Peyer's patch (tissue), 4 donors: ENCODE results near the gene SMO. TPM values are rescaled to one million over a fixed set of nuclear protein-coding genes. Genes with fewer than 3 reads are reported as not detected.
"Not testable (repeated sequence)": the region's sequence is repeated elsewhere in the genome, so short reads cannot be mapped to it uniquely, and the experiment has no call there.

Source experiments
- DNase-seq, 3 donors: peaks; one replicate each; pipeline ENCODE4 v3.0.0-alpha.2; 2017 to 2019
- H3K27ac ChIP-seq, 4 donors: fragments of 200-600 bp; sonication (generic); one replicate each; pipeline ENCODE4 v1.5.1; 2016 to 2019
- H3K27me3 ChIP-seq, 2 donors: fragments of 200-600 bp; sonication (generic); one replicate each; pipeline ENCODE4 v1.5.1; 2019
- H3K36me3 ChIP-seq, 3 donors: fragments of 200-600 bp; sonication (generic); one replicate each; pipeline ENCODE4 v1.5.1; 2016 to 2019
- H3K4me1 ChIP-seq, 4 donors: fragments of 200-600 bp; sonication (generic); one replicate each; pipeline ENCODE4 v1.5.1; 2016 to 2019
- H3K4me3 ChIP-seq, 4 donors: fragments of 200-600 bp; sonication (generic); 1 replicate in 3 of 4; 2 replicates in 1 of 4; pipeline ENCODE4 v1.5.1; 2016 to 2019; ENCODE audit warnings: mild to moderate bottlenecking in 1 of 4
- H3K9me3 ChIP-seq, 4 donors: fragments of 200-600 bp; sonication (generic); one replicate each; pipeline ENCODE4 v1.5.1; 2016 to 2019; ENCODE audit warnings: mild to moderate bottlenecking in 1 of 4
- POLR2A ChIP-seq, 2 donors: fragments of 450-650 bp; IDR thresholded peaks; one replicate each; pipeline ENCODE4 v1.5.1; 2017; ENCODE audit warnings: antibody characterized with exemption in 2 of 2, mild to moderate bottlenecking in 2 of 2, moderate library complexity in 2 of 2
- total RNA-seq, 4 donors: library from RNA; depleted of rRNA; stranded (reverse); fragments of >200 nt; gene quantifications; one replicate each; pipeline ENCODE4 v1.1.0, GENCODE V29; 2016
- TF ChIP-seq, protein P1 (sequence below), 6 experiments: fragments of 450-650 bp in 4 of 6; fragments of 200-600 bp in 2 of 6; sonication (generic) in 1 of 6; IDR thresholded peaks; one replicate each; pipeline ENCODE4 v1.5.1; 2017 to 2019; ENCODE audit warnings: antibody characterized with exemption in 6 of 6, mild to moderate bottlenecking in 3 of 6, moderate library complexity in 1 of 6

Gene SMO
- total RNA-seq, 4 donors from 2014 or later = 0.70 to 14.9 (median 2.2) TPM

DNA sequence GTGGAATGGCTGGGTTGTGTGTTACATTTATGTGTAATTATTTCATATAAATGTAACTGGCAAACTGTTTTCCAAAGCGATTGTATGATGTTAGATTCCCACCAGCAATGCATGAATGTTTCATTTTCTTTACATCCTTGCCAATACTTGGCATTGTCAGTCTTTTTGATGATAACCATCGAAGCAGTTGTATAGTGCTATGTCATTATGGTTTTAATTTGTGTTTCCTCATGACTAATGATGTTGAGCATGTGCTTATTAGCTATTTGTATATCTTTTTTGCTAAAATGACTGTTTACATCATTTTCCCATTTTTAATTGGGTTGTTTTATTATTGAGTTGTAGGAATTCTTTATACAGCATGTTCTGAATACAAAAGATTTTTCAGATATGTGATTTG is 58.7 kb downstream of the SMO start:
- H3K27ac ChIP-seq = no peak overlapping the region
- no peaks in the 10 kb centered on the region for H3K9me3 ChIP-seq
- DNase-seq = no peak
- H3K27me3 ChIP-seq = no peaks in the 10 kb centered on the region
- H3K4me1 ChIP-seq = no peaks in the 10 kb centered on the region
- H3K36me3 ChIP-seq = no peaks in the 10 kb centered on the region
- no peak for TF ChIP-seq POLR2A (IDR thresholded peaks at IDR 0.05)
- TF ChIP-seq, protein P1, sequence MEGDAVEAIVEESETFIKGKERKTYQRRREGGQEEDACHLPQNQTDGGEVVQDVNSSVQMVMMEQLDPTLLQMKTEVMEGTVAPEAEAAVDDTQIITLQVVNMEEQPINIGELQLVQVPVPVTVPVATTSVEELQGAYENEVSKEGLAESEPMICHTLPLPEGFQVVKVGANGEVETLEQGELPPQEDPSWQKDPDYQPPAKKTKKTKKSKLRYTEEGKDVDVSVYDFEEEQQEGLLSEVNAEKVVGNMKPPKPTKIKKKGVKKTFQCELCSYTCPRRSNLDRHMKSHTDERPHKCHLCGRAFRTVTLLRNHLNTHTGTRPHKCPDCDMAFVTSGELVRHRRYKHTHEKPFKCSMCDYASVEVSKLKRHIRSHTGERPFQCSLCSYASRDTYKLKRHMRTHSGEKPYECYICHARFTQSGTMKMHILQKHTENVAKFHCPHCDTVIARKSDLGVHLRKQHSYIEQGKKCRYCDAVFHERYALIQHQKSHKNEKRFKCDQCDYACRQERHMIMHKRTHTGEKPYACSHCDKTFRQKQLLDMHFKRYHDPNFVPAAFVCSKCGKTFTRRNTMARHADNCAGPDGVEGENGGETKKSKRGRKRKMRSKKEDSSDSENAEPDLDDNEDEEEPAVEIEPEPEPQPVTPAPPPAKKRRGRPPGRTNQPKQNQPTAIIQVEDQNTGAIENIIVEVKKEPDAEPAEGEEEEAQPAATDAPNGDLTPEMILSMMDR (IDR thresholded peaks at IDR 0.05) = no peak
- H3K4me3 ChIP-seq = no peak overlapping the region

DNA sequence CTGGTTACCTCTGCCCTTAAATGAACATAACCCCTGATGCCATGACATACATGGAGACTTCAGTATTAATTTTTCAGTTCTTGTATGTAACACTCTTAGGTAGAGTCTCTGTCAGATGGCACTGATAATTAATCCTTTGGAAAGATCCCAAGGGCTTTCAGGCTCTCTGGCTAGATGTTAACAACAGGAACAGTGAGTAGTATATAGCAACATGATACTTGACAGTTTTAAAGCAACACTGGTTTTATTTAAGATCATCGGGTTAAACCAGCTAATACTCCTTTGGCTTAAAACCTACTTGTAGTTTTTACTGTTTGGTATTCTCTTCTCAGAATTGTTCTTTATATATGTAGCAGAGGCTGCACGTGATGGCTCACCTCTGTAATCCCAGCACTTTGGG is 63.7 kb downstream of the SMO start:
- Histone ChIP-seq H3K4me1 (no peaks in the 10 kb centered on the region), H3K27me3 (no peaks in the 10 kb centered on the region), H3K27ac (no peak overlapping the region), H3K9me3 (no peaks in the 10 kb centered on the region), H3K4me3 (no peak overlapping the region), H3K36me3 (no peaks in the 10 kb centered on the region)
- no peak for DNase-seq
- TF ChIP-seq, protein P1 (IDR thresholded peaks at IDR 0.05) = no peak
- no peak for TF ChIP-seq POLR2A (IDR thresholded peaks at IDR 0.05)

- not testable (repeated sequence) for DNase-seq, H3K4me1 ChIP-seq, H3K4me3 ChIP-seq, H3K27me3 ChIP-seq, H3K9me3 ChIP-seq, H3K27ac ChIP-seq, H3K36me3 ChIP-seq
Observed at GRCh38 chr7:129252603-129253002, 64.2 kb downstream of the SMO start.

GRCh38 chr7:129255800-129256199 is 67.4 kb downstream of the SMO start:
- TF ChIP-seq POLR2A (IDR thresholded peaks at IDR 0.05) = no peak
- TF ChIP-seq, protein P1 (IDR thresholded peaks at IDR 0.05) = no peak
- H3K27me3 ChIP-seq = no peaks in the 10 kb centered on the region
- H3K36me3 ChIP-seq = no peaks in the 10 kb centered on the region
- no peak overlapping the region for H3K27ac ChIP-seq
- DNase-seq = no peak
- H3K4me1 ChIP-seq = no peaks in the 10 kb centered on the region
- no peak overlapping the region for H3K4me3 ChIP-seq
- no peaks in the 10 kb centered on the region for H3K9me3 ChIP-seq

DNA sequence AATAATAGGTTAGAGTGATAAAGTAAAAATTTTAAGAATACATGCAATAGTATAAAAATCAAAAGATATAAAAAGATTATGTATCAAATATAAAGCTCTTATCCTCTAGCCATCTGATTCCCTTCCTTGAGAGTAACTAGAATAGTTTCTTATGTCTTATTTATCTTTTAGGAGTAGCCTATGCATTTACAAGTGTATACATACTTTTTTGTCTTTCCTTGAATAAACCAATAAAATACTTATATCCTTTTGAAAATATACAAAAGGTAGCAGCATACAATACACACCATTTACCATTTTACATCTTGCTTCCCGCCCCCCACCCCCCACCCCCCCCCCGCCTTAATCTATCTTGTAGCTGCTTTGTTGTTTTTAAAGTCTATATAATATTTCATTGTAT is 67.8 kb downstream of the SMO start:
- no peaks in the 10 kb centered on the region for H3K36me3 ChIP-seq
- H3K4me3 ChIP-seq = no peak overlapping the region
- DNase-seq = no peak
- no peak for TF ChIP-seq POLR2A (IDR thresholded peaks at IDR 0.05)
- TF ChIP-seq, protein P1 (IDR thresholded peaks at IDR 0.05) = no peak
- H3K27ac ChIP-seq = no peak overlapping the region
- H3K4me1 ChIP-seq = no peaks in the 10 kb centered on the region
- H3K9me3 ChIP-seq = no peaks in the 10 kb centered on the region
- H3K27me3 ChIP-seq = no peaks in the 10 kb centered on the region

GRCh38 chr7:129257168-129257567 is 68.7 kb downstream of the SMO start:
- Histone ChIP-seq H3K36me3 (no peaks in the 10 kb centered on the region), H3K9me3 (no peaks in the 10 kb centered on the region), H3K4me1 (no peaks in the 10 kb centered on the region), H3K27ac (no peak overlapping the region), H3K27me3 (no peaks in the 10 kb centered on the region), H3K4me3 (no peak overlapping the region)
- TF ChIP-seq POLR2A (IDR thresholded peaks at IDR 0.05) = no peak
- TF ChIP-seq, protein P1 (IDR thresholded peaks at IDR 0.05) = no peak
- no peak for DNase-seq
